ENCODE measurements around the gene AK8.
A peak's percentile ranks its signal among the peaks of the same experiment; 100 is the strongest.

AK8 gene

GRCh38 chr9:132862533-132862932, 15.6 kb downstream of the AK8 start:
- in situ Hi-C loops (cut with HindIII; ENCODE audit: low sequenced_read_pairs), result no loop called here
- no peak for DNase-seq (ENCODE audit: low read depth, low spot score)
- no peak for TF ChIP-seq CTCF (IDR thresholded peaks at IDR 0.05; ENCODE audit: low read depth, low read length)
- no peak overlapping the region for H3K4me3 ChIP-seq (ENCODE audit: low read depth, low read length)

GRCh38 chr9:132861666-132862065, 16.4 kb downstream of the AK8 start:
- DNase-seq (ENCODE audit: low read depth, low spot score), result no peak
- H3K4me3 ChIP-seq (ENCODE audit: low read depth, low read length), result no peak overlapping the region
- in situ Hi-C loops (cut with HindIII; ENCODE audit: low sequenced_read_pairs), result no loop called here
- no peak for TF ChIP-seq CTCF (IDR thresholded peaks at IDR 0.05; ENCODE audit: low read depth, low read length)

GRCh38 chr9:132858751-132859150, 19.3 kb downstream of the AK8 start:
- in situ Hi-C loops (cut with HindIII; ENCODE audit: low sequenced_read_pairs), result no loop called here
- no peak for TF ChIP-seq CTCF (IDR thresholded peaks at IDR 0.05; ENCODE audit: low read depth, low read length)
- H3K4me3 ChIP-seq (ENCODE audit: low read depth, low read length), result no peak overlapping the region
- DNase-seq (ENCODE audit: low read depth, low spot score), result no peak

GRCh38 chr9:132857616-132858342, 20.3 kb downstream of the AK8 start:
- DNase-seq (ENCODE audit: low read depth, low spot score), result peak; percentile 46
- H3K4me3 ChIP-seq (ENCODE audit: low read depth, low read length), result no peak overlapping the region
- no peak for TF ChIP-seq CTCF (IDR thresholded peaks at IDR 0.05; ENCODE audit: low read depth, low read length)
- in situ Hi-C loops (cut with HindIII; ENCODE audit: low sequenced_read_pairs), result no loop called here

GRCh38 chr9:132857031-132857430, 21.1 kb downstream of the AK8 start:
- in situ Hi-C loops (cut with HindIII; ENCODE audit: low sequenced_read_pairs), result no loop called here
- no peak overlapping the region for H3K4me3 ChIP-seq (ENCODE audit: low read depth, low read length)
- peak; percentile 37 for DNase-seq (ENCODE audit: low read depth, low spot score)
- TF ChIP-seq CTCF (IDR thresholded peaks at IDR 0.05; ENCODE audit: low read depth, low read length), result no peak

- in situ Hi-C loops (cut with HindIII; ENCODE audit: low sequenced_read_pairs), result no loop called here
- DNase-seq (ENCODE audit: low read depth, low spot score), result no peak
- no peak overlapping the region for H3K4me3 ChIP-seq (ENCODE audit: low read depth, low read length)
- no peak for TF ChIP-seq CTCF (IDR thresholded peaks at IDR 0.05; ENCODE audit: low read depth, low read length)
Measured at GRCh38 chr9:132855904-132856303, 22.2 kb downstream of the AK8 start.

All from astrocyte of the spinal cord (primary cell).